ENCODE measurements around the gene MYO9A.

Gene MYO9A

GRCh38 chr15:71934446-71934845 lies 183.5 kb downstream of the MYO9A start:
- no peak overlapping the region for H3K4me3 ChIP-seq (ENCODE audit: low read depth, low read length)
- ChIA-PET CTCF (no interaction called here), POLR2A (no interaction called here)
- TF ChIP-seq CTCF (IDR thresholded peaks at IDR 0.05; ENCODE audit: insufficient read depth, low read length, missing control alignments): no peak
- DNase-seq (ENCODE audit: low read depth, low spot score): no peak

DNA sequence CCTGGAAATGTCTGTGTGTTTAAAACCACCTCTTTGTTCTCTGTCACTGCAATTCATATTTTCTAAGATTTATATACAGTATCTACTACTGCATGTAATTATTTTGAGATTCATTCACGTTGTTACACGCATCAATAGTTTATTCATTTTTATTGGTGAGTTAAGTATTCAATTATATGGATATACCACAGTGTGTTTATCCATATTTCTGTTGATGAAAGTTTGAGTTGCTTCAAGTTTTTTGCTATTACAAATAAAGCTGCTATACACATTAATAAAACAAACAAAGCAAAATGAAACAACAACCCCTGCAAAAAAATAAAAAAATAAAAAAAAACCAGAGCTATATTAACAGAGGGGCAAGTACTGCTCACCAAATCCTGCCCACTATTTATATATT lies 185.3 kb downstream of the MYO9A start:
- ChIA-PET CTCF (no interaction called here), POLR2A (no interaction called here)
- no peak for TF ChIP-seq CTCF (IDR thresholded peaks at IDR 0.05; ENCODE audit: insufficient read depth, low read length, missing control alignments)
- H3K4me3 ChIP-seq (ENCODE audit: low read depth, low read length): no peak overlapping the region
- DNase-seq (ENCODE audit: low read depth, low spot score): no peak

DNA sequence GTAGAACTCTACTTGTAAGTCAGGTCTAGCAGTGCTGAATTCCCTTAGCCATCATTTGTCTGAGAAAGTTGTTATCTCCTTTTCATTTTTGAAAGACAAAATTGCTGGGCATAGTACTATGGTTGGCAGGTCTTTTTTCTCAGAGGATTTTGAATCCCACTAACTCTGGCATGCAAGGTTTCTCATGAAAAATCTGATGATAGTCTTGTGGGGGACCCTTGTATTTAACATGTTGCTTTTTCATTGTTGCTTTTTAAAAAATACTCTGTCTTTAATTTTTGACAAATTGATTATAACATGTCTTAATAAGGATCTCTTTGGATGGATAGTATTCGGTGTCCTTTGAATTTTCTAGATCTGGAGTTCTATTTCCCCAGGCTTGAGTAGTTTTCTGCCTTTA lies 186.7 kb downstream of the MYO9A start:
- no peak for TF ChIP-seq CTCF (IDR thresholded peaks at IDR 0.05; ENCODE audit: insufficient read depth, low read length, missing control alignments)
- H3K4me3 ChIP-seq (ENCODE audit: low read depth, low read length): no peak overlapping the region
- ChIA-PET CTCF (no interaction called here), POLR2A (no interaction called here)
- no peak for DNase-seq (ENCODE audit: low read depth, low spot score)

GRCh38 chr15:71925145-71925544 lies 192.8 kb downstream of the MYO9A start:
- TF ChIP-seq CTCF (IDR thresholded peaks at IDR 0.05; ENCODE audit: insufficient read depth, low read length, missing control alignments): no peak
- CTCF ChIA-PET: no interaction called here
- DNase-seq (ENCODE audit: low read depth, low spot score): no peak
- no peak overlapping the region for H3K4me3 ChIP-seq (ENCODE audit: low read depth, low read length)
- POLR2A ChIA-PET: no interaction called here

DNA sequence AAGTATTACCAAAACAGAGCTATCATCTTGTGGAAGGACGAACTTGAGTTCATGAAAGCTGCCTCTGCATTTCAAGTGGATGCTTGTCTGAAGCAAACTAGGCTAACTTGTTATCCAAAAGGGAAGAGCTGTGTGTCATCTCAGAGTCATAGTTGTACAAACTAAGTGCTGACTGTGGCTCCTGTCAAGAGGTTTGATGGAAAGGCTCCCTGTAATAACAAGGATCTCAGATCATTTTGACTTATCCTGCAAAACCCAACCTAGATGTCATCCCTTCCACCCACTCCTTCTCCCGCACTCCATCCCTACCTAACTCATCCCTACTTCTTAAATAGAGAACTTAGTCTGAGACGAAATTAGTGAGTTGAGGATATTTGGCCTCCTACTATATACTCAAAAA lies 196.8 kb downstream of the MYO9A start:
- TF ChIP-seq CTCF (IDR thresholded peaks at IDR 0.05; ENCODE audit: insufficient read depth, low read length, missing control alignments): no peak
- POLR2A ChIA-PET: no interaction called here
- H3K4me3 ChIP-seq (ENCODE audit: low read depth, low read length): no peak overlapping the region
- CTCF ChIA-PET: no interaction called here
- DNase-seq (ENCODE audit: low read depth, low spot score): no peak

DNA sequence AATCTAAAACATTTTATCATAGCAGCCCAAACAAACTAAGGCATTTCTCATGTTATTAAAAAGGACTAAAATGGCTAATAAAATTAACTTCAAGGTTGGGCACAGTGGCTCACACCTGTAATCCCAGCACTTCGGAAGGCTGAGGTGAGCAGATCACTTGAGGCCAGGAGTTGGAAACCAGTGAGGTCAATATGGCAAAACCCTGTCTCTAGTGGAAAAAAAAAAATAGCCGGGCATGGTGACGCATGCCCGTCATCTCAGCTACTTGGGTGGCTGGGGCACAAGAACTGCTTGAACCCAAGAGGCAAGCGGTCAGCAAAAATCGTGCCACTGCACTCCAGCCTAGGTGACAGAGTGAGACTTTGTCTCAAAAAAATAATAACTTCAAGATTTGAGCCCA lies 197.4 kb downstream of the MYO9A start:
- TF ChIP-seq CTCF (IDR thresholded peaks at IDR 0.05; ENCODE audit: insufficient read depth, low read length, missing control alignments): no peak
- DNase-seq (ENCODE audit: low read depth, low spot score): no peak
- ChIA-PET POLR2A (no interaction called here), CTCF (no interaction called here)
- H3K4me3 ChIP-seq (ENCODE audit: low read depth, low read length): no peak overlapping the region

All from AG04449 (cell line).